SK-N-SH (cell line): Measurements from ENCODE around the gene CCDC138. TPM values are rescaled to one million over a fixed set of nuclear protein-coding genes. Genes with fewer than 3 reads are reported as not detected.

Experiments used
- CTCF ChIA-PET: fragments of 300-600, 350-600 bp; formaldehyde crosslinking; extraction: SDS; loops from one replicate; lab custom pipeline; 2021; lab: Yijun Ruan, JAX
- POLR2A ChIA-PET: fragments of 350-600 bp; sonication (Branson Sonifier 250); formaldehyde crosslinking; extraction: SDS; loops from one replicate; lab custom pipeline; 2020; ENCODE audit warnings: antibody characterized with exemption, inconsistent platforms; lab: Yijun Ruan, JAX
- DNase-seq: peaks from one replicate; pipeline ENCODE4 v3.0.0; 2012
- H2AFZ ChIP-seq: fragments of 200-600 bp; sonication (generic); 2 replicates; pipeline ENCODE4 v1.8.1; 2016; ENCODE audit warnings: antibody characterized with exemption, mild to moderate bottlenecking, low read depth
- H3F3A ChIP-seq: fragments of 200-600 bp; sonication (generic); replicated peaks from 2 replicates; pipeline ENCODE3; 2016; ENCODE audit warnings: antibody characterized with exemption, mild to moderate bottlenecking; ENCODE audit not compliant: insufficient read depth
- H3K27ac ChIP-seq, 2 experiments: fragments of 200-500 bp in 1 of 2; fragments of 200-600 bp in 1 of 2; sonication (Bioruptor generic) in 1 of 2; sonication (generic), shearing (Covaris generic) in 1 of 2; 2 replicates each; pipeline versions ENCODE4 v1.5.1 to v1.6.1; 2014 to 2016; ENCODE audit warnings: low read depth in 2 of 2, inconsistent platforms in 1 of 2, low read length in 1 of 2, mild to moderate bottlenecking in 1 of 2, mixed read lengths in 1 of 2
- H3K27me3 ChIP-seq: fragments of 200-600 bp; sonication (generic), shearing (Covaris generic); 2 replicates; pipeline ENCODE4 v1.6.1; 2016; ENCODE audit warnings: mixed run types; ENCODE audit not compliant: insufficient read depth
- H3K36me3 ChIP-seq, 2 experiments: fragments of 200-500 bp in 1 of 2; fragments of 200-600 bp in 1 of 2; sonication (Bioruptor generic) in 1 of 2; sonication (generic) in 1 of 2; replicated peaks in 1 of 2; 2 replicates each; pipeline versions ENCODE3 to v1.5.1; 2014 to 2016; ENCODE audit warnings: low read length in 1 of 2, mild to moderate bottlenecking in 1 of 2; ENCODE audit not compliant: insufficient read depth in 2 of 2, control insufficient read depth in 1 of 2
- H3K4me1 ChIP-seq, 2 experiments: fragments of 200-500 bp in 1 of 2; fragments of 200-600 bp in 1 of 2; sonication (Bioruptor generic) in 1 of 2; sonication (generic), shearing (Covaris generic) in 1 of 2; 2 replicates each; pipeline versions ENCODE4 v1.5.1 to v1.6.1; 2014 to 2016; ENCODE audit warnings: low read depth in 1 of 2, low read length in 1 of 2, mixed run types in 1 of 2; ENCODE audit not compliant: insufficient read depth in 2 of 2, control insufficient read depth in 1 of 2
- H3K4me2 ChIP-seq: fragments of 200-600 bp; sonication (generic), shearing (Covaris generic); 2 replicates; pipeline ENCODE4 v1.6.1; 2017; ENCODE audit warnings: mixed run types
- H3K4me3 ChIP-seq, 2 experiments: fragments of 200-500 bp in 1 of 2; fragments of 200-600 bp in 1 of 2; sonication (Bioruptor generic) in 1 of 2; sonication (generic), shearing (Covaris generic) in 1 of 2; 2 replicates each; pipeline versions ENCODE4 v1.5.1 to v1.8.1; 2014 to 2016; ENCODE audit warnings: low read depth in 2 of 2, inconsistent platforms in 1 of 2, low read length in 1 of 2, mild to moderate bottlenecking in 1 of 2, mixed read lengths in 1 of 2, moderate library complexity in 1 of 2
- H3K79me2 ChIP-seq: fragments of 200-600 bp; sonication (generic); 2 replicates; pipeline ENCODE4 v1.8.1; 2017; ENCODE audit warnings: mild to moderate bottlenecking; ENCODE audit not compliant: insufficient read depth
- H3K9ac ChIP-seq: fragments of 200-600 bp; sonication (generic); 2 replicates; pipeline ENCODE4 v1.6.1; 2017; ENCODE audit warnings: mixed run types
- H3K9me2 ChIP-seq: fragments of 200-600 bp; sonication (generic); 2 replicates; pipeline ENCODE4 v1.6.1; 2017; ENCODE audit warnings: mixed run types
- H3K9me3 ChIP-seq: fragments of 200-600 bp; sonication (generic); 2 replicates; pipeline ENCODE4 v1.6.1; 2017; ENCODE audit warnings: mixed run types, mild to moderate bottlenecking, moderate library complexity
- H4K20me1 ChIP-seq: fragments of 200-600 bp; sonication (generic); 2 replicates; pipeline ENCODE4 v1.6.1; 2017; ENCODE audit warnings: mild to moderate bottlenecking, mixed run types; ENCODE audit not compliant: insufficient read depth
- CTCF ChIP-seq: fragments of 200-600 bp; sonication (generic); IDR thresholded peaks from 2 replicates; pipeline ENCODE4 v1.6.1; 2017; ENCODE audit warnings: antibody characterized with exemption, mild to moderate bottlenecking, moderate library complexity
- EP300 ChIP-seq, 2 experiments: IDR thresholded peaks; 2 replicates each; pipeline versions ENCODE4 v1.4.0 to v1.6.1; 2012; ENCODE audit warnings: borderline replicate concordance in 1 of 2, low read depth in 1 of 2, low read length in 1 of 2
- EZH2phosphoT487 ChIP-seq: fragments of 200-600 bp; sonication (generic); IDR thresholded peaks from 2 replicates; pipeline ENCODE4 v1.6.1; 2017; ENCODE audit warnings: low read depth, mixed run types, mild to moderate bottlenecking, antibody characterized with exemption, moderate library complexity, borderline replicate concordance
- FOSL2 ChIP-seq: IDR thresholded peaks from 2 replicates; pipeline ENCODE4 v1.4.0; 2012; ENCODE audit warnings: low read depth, mild to moderate bottlenecking, moderate library complexity, borderline replicate concordance
- FOXJ3 ChIP-seq: sonication (generic); formaldehyde crosslinking; IDR thresholded peaks from 2 replicates; pipeline ENCODE4 v1.5.1; 2020; ENCODE audit warnings: mild to moderate bottlenecking, missing genetic modification reagents
- GATA2 ChIP-seq: sonication (generic); formaldehyde crosslinking; IDR thresholded peaks from 2 replicates; pipeline ENCODE4 v1.5.0; 2020; ENCODE audit warnings: mild to moderate bottlenecking, missing genetic modification reagents
- MEF2A ChIP-seq: IDR thresholded peaks from 2 replicates; pipeline ENCODE4 v1.4.0; 2012; ENCODE audit warnings: low read depth, borderline replicate concordance
- MXI1 ChIP-seq: IDR thresholded peaks from 2 replicates; pipeline ENCODE4 v1.6.1; 2012; ENCODE audit warnings: mild to moderate bottlenecking, low read depth, low read length, improper control_type of control experiment
- NFIC ChIP-seq: IDR thresholded peaks from 2 replicates; pipeline ENCODE4 v1.4.0; 2012; ENCODE audit warnings: borderline replicate concordance
- POLR2AphosphoS5 ChIP-seq: IDR thresholded peaks from 2 replicates; pipeline ENCODE4 v1.6.1; 2012; ENCODE audit warnings: low read depth, low read length
- RAD21 ChIP-seq: IDR thresholded peaks from 2 replicates; pipeline ENCODE4 v1.6.1; 2012; ENCODE audit warnings: mild to moderate bottlenecking, low read length
- RCOR1 ChIP-seq: fragments of 150-350 bp; IDR thresholded peaks from 2 replicates; pipeline ENCODE4 v1.6.1; 2017; ENCODE audit warnings: antibody characterized with exemption, low read length
- REST ChIP-seq: IDR thresholded peaks from 2 replicates; pipeline ENCODE4 v1.6.1; 2012; ENCODE audit warnings: mild to moderate bottlenecking, low read depth, low read length, moderate library complexity
- SMC3 ChIP-seq: IDR thresholded peaks from 2 replicates; pipeline ENCODE4 v1.6.1; 2012; ENCODE audit warnings: low read depth, low read length, improper control_type of control experiment
- TAF1 ChIP-seq: IDR thresholded peaks from 2 replicates; pipeline ENCODE4 v1.6.1; 2012; ENCODE audit warnings: low read depth, mild to moderate bottlenecking, low read length, moderate library complexity, borderline replicate concordance
- TCF12 ChIP-seq: IDR thresholded peaks from 2 replicates; pipeline ENCODE4 v1.4.0; 2012
- TEAD4 ChIP-seq: IDR thresholded peaks from 2 replicates; pipeline ENCODE4 v1.4.0; 2012; ENCODE audit warnings: mild to moderate bottlenecking, borderline replicate concordance; ENCODE audit not compliant: insufficient read depth
- YY1 ChIP-seq: IDR thresholded peaks from 2 replicates; pipeline ENCODE4 v1.4.0; 2012; ENCODE audit warnings: low read depth, mild to moderate bottlenecking
- WGBS: methylation state at CpG from one replicate; pipeline ENCODE4 v1.1.6; 2017; ENCODE audit warnings: low lambda C conversion rate; 5-methylcytosine and 5-hydroxymethylcytosine counted together
- polyA plus RNA-seq, 3 experiments: library from polyadenylated mRNA; depleted of rRNA; stranded (reverse); fragments of >200 nt; gene quantifications; 2 replicates each; pipeline ENCODE4 v1.2.3, GENCODE V29; 2012

CCDC138 gene
- polyA plus RNA-seq, 1 of the 3 experiments (the other 2 are of a cell fraction): 1.2 TPM

GRCh38 chr2:108825254-108825653 lies 38.7 kb downstream of the CCDC138 start:
- no peak overlapping the region for H3K4me2 ChIP-seq
- H3K79me2 ChIP-seq: no peaks in the 10 kb centered on the region
- H4K20me1 ChIP-seq: no peaks in the 10 kb centered on the region
- no peak for DNase-seq
- no peak overlapping the region for H2AFZ ChIP-seq
- ChIA-PET POLR2A (no interaction called here), CTCF (no interaction called here)
- H3K27me3 ChIP-seq: no peaks in the 10 kb centered on the region
- 0 out of 2 replicates have a peak, but pooled peaks cover 6% of the 10 kb centered on the region for H3K9me2 ChIP-seq
- no peak overlapping the region for H3K4me3 ChIP-seq
- no peaks in the 10 kb centered on the region for H3K4me1 ChIP-seq
- WGBS: 69% methylated on average over 4 of the region's 4 CpGs
- no peak overlapping the region for H3K27ac ChIP-seq
- no peak overlapping the region for H3K9ac ChIP-seq
- no peak for TF ChIP-seq NFIC
- TF ChIP-seq GATA2 (CRISPR knock-in tag): no peak
- no peak for TF ChIP-seq FOXJ3
- TF ChIP-seq EZH2phosphoT487: no peak
- no peak for TF ChIP-seq SMC3
- no peak for TF ChIP-seq TEAD4
- TF ChIP-seq TAF1: no peak
- no peaks in the 10 kb centered on the region for H3K9me3 ChIP-seq
- peaks cover 7 to 29% of the 10 kb centered on the region in 2 experiments for H3K36me3 ChIP-seq
- H3F3A ChIP-seq: peaks cover 14% of the 10 kb centered on the region

- POLR2A ChIA-PET: no interaction called here
- Histone ChIP-seq H3K9me3 (no peaks in the 10 kb centered on the region), H3K4me1 (no peaks in the 10 kb centered on the region), H3K27me3 (no peaks in the 10 kb centered on the region), H3K36me3 (peaks cover 7 to 24% of the 10 kb centered on the region in 2 experiments), H3F3A (peaks cover 14% of the 10 kb centered on the region), H2AFZ (no peak overlapping the region), H3K27ac (no peak overlapping the region), H3K4me3 (no peak overlapping the region), H3K9ac (no peak overlapping the region), H3K4me2 (no peak overlapping the region), H3K79me2 (no peaks in the 10 kb centered on the region), H4K20me1 (no peaks in the 10 kb centered on the region), H3K9me2 (0 out of 2 replicates have a peak, but pooled peaks cover 6% of the 10 kb centered on the region)
- 81% methylated on average over 3 of the region's 3 CpGs for WGBS
- TF ChIP-seq MXI1: no peak
- no peak for TF ChIP-seq RAD21
- no peak for TF ChIP-seq FOSL2
- no peak for DNase-seq
- CTCF ChIA-PET: no interaction called here
Measured at GRCh38 chr2:108825736-108826135, 39.2 kb downstream of the CCDC138 start.

GRCh38 chr2:108829578-108830310 lies 43.2 kb downstream of the CCDC138 start:
- H3K27me3 ChIP-seq: no peaks in the 10 kb centered on the region
- peaks cover 5 to 16% of the 10 kb centered on the region in 2 experiments for H3K36me3 ChIP-seq
- no peak overlapping the region for H3K27ac ChIP-seq
- POLR2A ChIA-PET: no interaction called here
- TF ChIP-seq YY1 (no peak), MEF2A (no peak), EP300 (IDR thresholded peaks at IDR 0.05; ENCODE audit: borderline replicate concordance in 1 of 2, low read depth in 1 of 2, low read length in 1 of 2) (no peak), SMC3 (no peak), MXI1 (no peak), CTCF (no peak), POLR2AphosphoS5 (no peak), TCF12 (no peak), REST (no peak), RCOR1 (no peak)
- DNase-seq: no peak
- no peak overlapping the region for H3K9ac ChIP-seq
- H3K4me2 ChIP-seq: no peak overlapping the region
- 98% methylated on average over 4 of the region's 4 CpGs for WGBS
- CTCF ChIA-PET: no interaction called here
- no peaks in the 10 kb centered on the region for H3K79me2 ChIP-seq
- no peaks in the 10 kb centered on the region for H3K4me1 ChIP-seq
- H4K20me1 ChIP-seq: no peaks in the 10 kb centered on the region
- peaks cover 14% of the 10 kb centered on the region for H3F3A ChIP-seq
- no peak overlapping the region for H2AFZ ChIP-seq
- no peak overlapping the region for H3K4me3 ChIP-seq
- 0 out of 2 replicates have a peak, but pooled peaks cover 6% of the 10 kb centered on the region for H3K9me2 ChIP-seq
- H3K9me3 ChIP-seq: no peaks in the 10 kb centered on the region
